Stimulated activated memory B cell treated with anti-CD40 and anti-IgM and Interleukin-4, amounts not matched to agents 10 μg/mL and 1 μg/mL and 100 μg/mL, for 72 hours (primary cell): ENCODE data around the gene FBXW11.
"Not testable (repeated sequence)": the region's sequence is repeated elsewhere in the genome, so short reads cannot be mapped to it uniquely, and the experiment has no call there.

Experiments used
- ATAC-seq: fragments of 150-1000 bp; cut with Tn5 transposase; 2 replicates; pipeline ENCODE4 v1.10.0; 2021
- H3K27ac Mint-ChIP-seq: one replicate; pipeline ENCODE4 v1.8.0; 2022; ENCODE audit warnings: mild to moderate bottlenecking, mixed read lengths
- H3K27me3 Mint-ChIP-seq: one replicate; pipeline ENCODE4 v1.8.0; 2022; ENCODE audit warnings: mixed read lengths
- H3K36me3 Mint-ChIP-seq: one replicate; pipeline ENCODE4 v1.8.0; 2022; ENCODE audit warnings: mixed read lengths
- H3K4me1 Mint-ChIP-seq: one replicate; pipeline ENCODE4 v1.8.0; 2022; ENCODE audit warnings: mixed read lengths
- H3K4me3 Mint-ChIP-seq: one replicate; pipeline ENCODE4 v1.8.0; 2022; ENCODE audit warnings: mild to moderate bottlenecking, moderate library complexity, mixed read lengths
- H3K9me3 Mint-ChIP-seq: one replicate; pipeline ENCODE4 v1.8.0; 2022; ENCODE audit warnings: mixed read lengths

The FBXW11 gene

DNA sequence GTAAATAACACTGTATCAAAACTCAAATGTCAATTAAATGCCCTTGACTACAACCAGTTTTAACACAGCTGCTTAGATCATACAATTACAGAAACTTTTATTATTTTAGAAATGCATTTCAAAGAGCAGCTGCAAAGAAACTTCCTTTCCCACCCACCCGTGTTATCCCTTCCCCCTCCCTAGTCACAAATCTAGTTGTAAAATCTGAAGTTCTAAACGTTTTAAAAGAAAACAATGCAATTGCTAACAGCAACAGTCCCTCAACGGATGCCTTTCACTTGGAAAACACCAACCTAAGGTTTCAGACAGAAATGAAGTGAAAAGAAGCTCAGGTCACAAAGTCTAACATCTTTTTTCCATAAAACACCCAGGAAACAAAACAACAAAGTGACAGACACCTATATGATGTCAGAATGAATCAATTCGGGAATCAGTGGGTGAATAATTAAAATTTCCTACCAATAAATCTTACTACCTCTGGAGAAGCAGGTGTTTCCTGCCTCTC, 100.3 kb downstream of the FBXW11 start:
- Mint-ChIP-seq H3K4me1 (peaks cover 49% of the 10 kb centered on the region), H3K27me3 (no peaks in the 10 kb centered on the region), H3K36me3 (peaks cover 21% of the 10 kb centered on the region), H3K27ac (peak overlapping the region; percentile 14), H3K4me3 (no peak overlapping the region), H3K9me3 (no peaks in the 10 kb centered on the region)
- ATAC-seq = no peak

DNA sequence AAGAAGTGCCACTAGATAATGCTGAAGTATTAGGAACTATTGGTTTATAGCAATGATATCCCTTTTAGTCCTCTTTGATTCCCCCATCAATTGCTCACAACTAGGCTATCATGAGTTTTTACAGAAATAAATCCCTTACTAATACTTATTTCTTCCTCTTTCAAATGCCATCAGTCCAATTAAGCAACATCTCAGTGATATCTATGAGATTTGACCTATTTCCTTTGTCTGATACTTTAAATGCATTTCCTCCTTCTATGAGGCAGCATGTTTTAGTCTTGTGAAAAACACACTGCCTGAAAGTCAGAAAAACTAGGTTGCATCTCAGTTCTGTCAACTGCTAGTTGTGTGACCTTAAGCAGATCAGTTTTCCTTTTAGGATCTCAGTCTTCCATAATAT, 101.6 kb downstream of the FBXW11 start:
- no peak overlapping the region for H3K4me3 Mint-ChIP-seq
- H3K27ac Mint-ChIP-seq = no peak overlapping the region
- peaks cover 30% of the 10 kb centered on the region for H3K36me3 Mint-ChIP-seq
- ATAC-seq = no peak
- no peaks in the 10 kb centered on the region for H3K27me3 Mint-ChIP-seq
- peaks cover 50% of the 10 kb centered on the region for H3K4me1 Mint-ChIP-seq
- no peaks in the 10 kb centered on the region for H3K9me3 Mint-ChIP-seq

DNA sequence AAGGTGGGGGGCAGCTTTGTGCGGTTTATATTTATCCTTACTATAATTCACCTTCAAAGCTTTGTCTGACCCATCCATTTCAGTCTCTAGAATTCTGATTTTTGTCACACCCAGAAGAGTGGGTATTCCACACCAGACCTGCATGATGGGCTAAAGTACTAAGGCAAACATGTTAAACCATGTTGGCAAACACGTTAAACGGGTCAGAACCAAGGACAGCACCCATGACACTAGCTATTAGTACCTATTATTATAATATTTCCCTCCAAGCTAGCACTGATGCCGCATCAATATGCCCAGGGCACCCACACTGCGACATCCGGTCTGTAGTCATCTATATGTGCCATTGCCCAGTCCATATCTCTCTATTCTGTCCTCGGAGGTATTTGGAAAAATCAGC, 104.7 kb downstream of the FBXW11 start:
- H3K9me3 Mint-ChIP-seq = no peaks in the 10 kb centered on the region
- no peak for ATAC-seq
- H3K27me3 Mint-ChIP-seq = no peaks in the 10 kb centered on the region
- no peak overlapping the region for H3K4me3 Mint-ChIP-seq
- peaks cover 48% of the 10 kb centered on the region for H3K4me1 Mint-ChIP-seq
- peaks cover 39% of the 10 kb centered on the region for H3K36me3 Mint-ChIP-seq
- no peak overlapping the region for H3K27ac Mint-ChIP-seq

DNA sequence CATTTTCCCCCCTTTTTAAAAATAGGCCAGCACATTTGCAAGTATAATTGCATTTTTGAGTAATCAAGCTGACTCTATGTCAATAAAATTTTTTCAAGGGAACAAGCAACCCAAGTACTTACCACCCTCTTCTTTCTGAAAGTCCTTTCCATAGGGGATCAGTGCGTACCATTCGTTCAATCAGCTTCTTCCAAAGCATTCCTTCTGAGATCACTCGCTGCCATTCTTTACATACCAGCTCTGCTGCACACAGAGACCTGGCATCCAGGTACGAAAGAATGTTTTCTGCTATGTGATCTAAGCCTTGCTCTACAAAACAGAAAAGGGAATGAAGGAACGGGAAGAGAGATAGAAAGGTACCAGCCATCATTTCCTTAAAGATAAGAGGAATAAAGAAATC, 106.6 kb downstream of the FBXW11 start:
- no peaks in the 10 kb centered on the region for H3K9me3 Mint-ChIP-seq
- H3K4me1 Mint-ChIP-seq = peaks cover 29% of the 10 kb centered on the region
- no peak overlapping the region for H3K4me3 Mint-ChIP-seq
- H3K27me3 Mint-ChIP-seq = no peaks in the 10 kb centered on the region
- peaks cover 42% of the 10 kb centered on the region for H3K36me3 Mint-ChIP-seq
- H3K27ac Mint-ChIP-seq = no peak overlapping the region
- no peak for ATAC-seq

DNA sequence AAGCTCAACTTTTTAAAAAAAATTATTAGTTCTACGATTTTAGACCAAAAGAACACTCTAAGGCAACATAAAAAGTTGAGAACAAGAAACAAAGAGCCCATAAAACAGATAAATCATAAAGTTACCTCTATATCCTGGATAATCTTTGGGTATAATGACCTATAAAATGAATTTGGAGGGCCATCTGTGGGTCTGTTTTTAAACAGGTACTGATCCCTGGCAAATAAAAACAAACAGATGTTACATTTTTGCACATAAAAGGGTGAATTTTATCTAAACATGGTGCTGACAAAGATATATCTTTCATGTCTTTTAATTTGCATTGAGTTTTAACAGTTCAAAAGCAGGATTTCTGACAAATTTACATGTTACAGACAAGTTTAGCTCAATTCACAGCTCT, 107.6 kb downstream of the FBXW11 start:
- no peak overlapping the region for H3K27ac Mint-ChIP-seq

DNA sequence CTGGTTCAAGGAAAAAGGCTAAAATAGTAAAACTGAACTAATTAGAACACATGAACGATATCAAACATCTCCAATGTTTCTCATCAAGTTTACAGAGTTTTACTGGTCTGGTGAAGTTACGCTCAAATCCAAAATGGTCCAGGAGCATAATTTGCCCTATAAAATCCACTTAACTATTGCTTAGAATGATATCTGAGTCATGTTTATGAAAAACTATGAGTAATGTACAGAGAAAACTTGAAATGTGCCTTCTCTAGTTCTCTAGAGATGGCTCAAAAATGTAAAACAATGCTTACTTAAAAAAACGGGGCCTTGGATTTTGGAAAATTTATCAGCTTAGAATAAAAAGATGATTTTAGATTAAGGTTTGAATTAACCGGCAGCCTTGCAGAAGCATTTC, 108.1 kb downstream of the FBXW11 start:
- H3K4me1 Mint-ChIP-seq = peaks cover 24% of the 10 kb centered on the region
- no peaks in the 10 kb centered on the region for H3K27me3 Mint-ChIP-seq
- ATAC-seq = no peak
- peaks cover 44% of the 10 kb centered on the region for H3K36me3 Mint-ChIP-seq
- no peaks in the 10 kb centered on the region for H3K9me3 Mint-ChIP-seq
- no peak overlapping the region for H3K4me3 Mint-ChIP-seq
- H3K27ac Mint-ChIP-seq = no peak overlapping the region

More for the DNA sequence above, 107.6 kb downstream of the FBXW11 start:
- Mint-ChIP-seq H3K9me3 (no peaks in the 10 kb centered on the region), H3K4me3 (no peak overlapping the region), H3K36me3 (peaks cover 47% of the 10 kb centered on the region), H3K27me3 (no peaks in the 10 kb centered on the region), H3K4me1 (peaks cover 29% of the 10 kb centered on the region)
- ATAC-seq = no peak

DNA sequence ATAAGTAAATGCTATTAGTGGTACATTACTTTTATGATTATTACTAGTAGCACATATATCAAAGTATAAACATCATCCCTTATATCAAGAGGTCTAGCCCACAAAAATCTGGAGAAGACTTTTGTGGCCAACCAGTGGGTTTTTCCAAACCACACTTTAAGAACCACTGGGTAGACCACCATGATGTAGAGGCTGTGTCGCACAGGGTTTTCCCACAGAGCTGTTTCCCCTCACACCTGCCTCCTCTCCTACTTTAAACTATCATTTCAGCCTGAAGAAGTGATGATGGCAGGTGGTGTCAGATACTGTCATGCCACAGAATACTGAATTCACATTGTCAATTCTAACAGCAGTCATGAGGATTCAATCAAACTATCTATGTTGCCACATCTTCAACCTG, 109.2 kb downstream of the FBXW11 start:
- Mint-ChIP-seq H3K4me1 (peaks cover 13% of the 10 kb centered on the region), H3K9me3 (no peaks in the 10 kb centered on the region), H3K4me3 (no peak overlapping the region), H3K27ac (no peak overlapping the region), H3K27me3 (no peaks in the 10 kb centered on the region), H3K36me3 (peaks cover 41% of the 10 kb centered on the region)
- ATAC-seq = no peak

DNA sequence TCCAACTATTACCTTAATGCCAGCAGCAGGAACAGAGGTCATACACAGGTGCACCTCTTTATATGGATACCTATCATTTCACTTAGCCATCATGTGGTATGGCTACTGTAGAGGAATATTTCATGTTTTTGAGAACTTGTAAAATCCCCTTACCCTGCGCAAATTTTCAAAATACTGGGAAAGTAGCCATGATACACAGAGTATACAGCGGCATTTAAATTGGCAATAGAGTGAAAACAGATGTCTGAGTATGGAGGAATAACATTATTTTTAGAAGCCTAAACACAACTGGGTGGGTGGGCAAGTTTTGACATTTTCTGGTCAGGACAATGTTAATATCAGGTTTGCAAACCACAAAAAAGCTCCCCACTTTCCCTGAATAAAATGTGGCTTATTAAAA, 111.4 kb downstream of the FBXW11 start:
- Mint-ChIP-seq H3K4me3 (no peak overlapping the region), H3K9me3 (no peaks in the 10 kb centered on the region), H3K4me1 (peaks cover 11% of the 10 kb centered on the region), H3K27ac (no peak overlapping the region), H3K36me3 (peaks cover 47% of the 10 kb centered on the region), H3K27me3 (no peaks in the 10 kb centered on the region)
- ATAC-seq = no peak

DNA sequence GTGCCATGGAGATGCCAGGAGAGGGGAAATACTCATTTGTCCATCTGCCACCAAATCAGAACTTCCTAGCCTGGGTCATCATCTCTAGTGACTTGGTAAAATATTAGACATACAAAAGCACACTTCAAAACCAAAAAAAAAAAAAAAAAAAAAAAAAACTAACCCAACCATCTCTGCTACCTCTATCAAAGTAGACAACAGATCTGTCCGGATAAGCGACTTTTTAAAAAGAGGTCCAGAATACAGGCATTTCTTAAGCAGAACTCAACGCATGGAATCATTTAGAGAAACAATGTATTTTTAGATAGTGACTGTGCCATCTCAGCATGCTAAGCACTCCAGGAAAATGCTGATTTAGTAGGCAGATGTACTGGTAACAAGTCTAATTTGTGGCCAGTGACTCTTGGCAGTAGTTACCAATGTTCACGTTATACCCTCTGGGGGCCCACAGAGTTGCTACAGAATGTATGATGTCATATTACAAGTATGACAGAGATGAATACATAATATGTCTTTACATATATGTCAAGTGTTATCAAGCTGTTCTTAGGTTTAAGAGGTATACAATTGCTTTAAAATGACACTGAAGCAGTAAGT, 113.0 kb downstream of the FBXW11 start:
- H3K4me1 Mint-ChIP-seq = peaks cover 5% of the 10 kb centered on the region
- no peak overlapping the region for H3K27ac Mint-ChIP-seq
- ATAC-seq = no peak
- no peaks in the 10 kb centered on the region for H3K9me3 Mint-ChIP-seq
- peaks cover 48% of the 10 kb centered on the region for H3K36me3 Mint-ChIP-seq
- no peaks in the 10 kb centered on the region for H3K27me3 Mint-ChIP-seq
- H3K4me3 Mint-ChIP-seq = no peak overlapping the region

DNA sequence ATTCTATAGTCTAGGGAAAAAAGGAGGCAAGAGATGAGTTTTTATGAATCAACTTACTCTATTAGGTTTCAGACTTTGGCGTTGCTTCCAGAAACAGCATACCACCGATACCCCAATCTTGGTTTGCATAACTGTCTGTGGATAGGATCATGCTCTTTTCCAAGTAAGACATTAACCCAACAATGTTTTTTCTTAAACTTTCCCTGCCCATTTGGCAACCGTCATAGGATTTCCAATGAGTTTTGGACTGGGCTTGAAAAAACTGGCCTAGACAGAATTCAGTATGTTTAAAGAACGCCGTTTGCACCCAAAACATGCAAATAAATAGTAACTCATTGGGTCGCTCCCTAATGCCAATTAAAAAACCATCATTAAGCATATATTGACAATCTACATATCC, 114.8 kb downstream of the FBXW11 start:
- Mint-ChIP-seq H3K36me3 (peaks cover 54% of the 10 kb centered on the region), H3K4me3 (no peak overlapping the region), H3K27me3 (no peaks in the 10 kb centered on the region), H3K4me1 (no peaks in the 10 kb centered on the region), H3K27ac (no peak overlapping the region), H3K9me3 (no peaks in the 10 kb centered on the region)
- ATAC-seq = no peak

DNA sequence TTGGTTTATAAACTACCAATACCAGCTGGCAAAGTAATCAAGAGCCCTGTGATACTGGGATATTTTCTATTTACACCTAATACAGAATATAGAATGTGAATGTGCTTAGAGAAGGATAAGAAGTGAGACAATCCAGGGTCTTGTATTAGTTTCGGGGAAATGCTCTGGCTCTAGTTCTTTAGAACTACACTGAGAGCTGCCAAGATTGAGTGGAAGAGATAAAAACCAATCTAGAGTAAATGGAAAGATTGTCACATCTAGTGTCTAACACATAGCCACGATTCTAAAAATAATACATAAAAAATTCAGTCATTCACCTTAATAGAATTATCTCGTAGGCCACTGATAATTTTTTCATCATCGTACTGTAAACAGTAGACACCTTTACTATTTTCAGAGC, 115.3 kb downstream of the FBXW11 start:
- Mint-ChIP-seq H3K27ac (peak overlapping the region; percentile 6), H3K4me3 (no peak overlapping the region), H3K27me3 (no peaks in the 10 kb centered on the region), H3K9me3 (no peaks in the 10 kb centered on the region), H3K36me3 (peaks cover 50% of the 10 kb centered on the region), H3K4me1 (no peaks in the 10 kb centered on the region)
- no peak for ATAC-seq

DNA sequence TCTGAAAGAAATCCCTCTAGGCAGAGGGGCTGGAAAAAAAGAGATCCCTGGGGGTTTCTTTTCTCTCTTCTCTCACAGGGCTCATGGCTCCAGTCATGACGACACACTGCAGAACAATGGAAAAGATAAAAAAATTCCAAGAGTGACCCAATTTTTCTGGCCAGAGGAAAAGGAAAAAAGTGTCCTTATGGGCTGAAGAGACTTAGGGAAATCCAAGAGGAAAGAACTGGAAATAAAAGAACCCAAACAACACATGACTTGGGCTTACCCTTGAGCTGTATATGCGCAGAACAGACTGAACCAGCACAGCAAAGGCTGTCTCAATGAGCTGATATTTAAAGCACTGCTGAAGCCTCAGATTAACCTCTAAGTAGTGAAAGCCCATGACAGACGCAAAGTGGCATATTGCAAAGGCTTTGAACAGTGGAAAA, 118.4 kb downstream of the FBXW11 start:
- Mint-ChIP-seq H3K9me3 (no peaks in the 10 kb centered on the region), H3K27ac (no peak overlapping the region), H3K27me3 (no peaks in the 10 kb centered on the region), H3K4me1 (peaks cover 6% of the 10 kb centered on the region), H3K4me3 (no peak overlapping the region), H3K36me3 (peaks cover 63% of the 10 kb centered on the region)
- no peak for ATAC-seq

DNA sequence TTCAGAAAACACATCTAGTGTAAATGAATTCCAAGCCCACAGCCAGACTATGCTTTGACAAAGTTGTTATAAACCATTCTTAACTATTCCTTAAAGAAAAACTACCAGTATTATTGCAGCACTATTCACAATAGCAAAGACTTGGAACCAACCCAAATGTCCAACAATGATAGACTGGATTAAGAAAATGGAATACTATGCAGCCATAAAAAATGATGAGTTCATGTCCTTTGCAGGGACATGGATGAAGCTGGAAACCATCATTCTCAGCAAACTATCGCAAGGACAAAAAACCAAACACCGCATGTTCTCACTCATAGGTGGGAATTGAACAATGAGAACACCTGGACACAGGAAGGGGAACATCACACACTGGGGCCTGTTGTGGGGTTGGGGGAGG, 120.4 kb downstream of the FBXW11 start:
- not testable (repeated sequence) for H3K27ac Mint-ChIP-seq, H3K9me3 Mint-ChIP-seq, H3K4me3 Mint-ChIP-seq, H3K4me1 Mint-ChIP-seq, ATAC-seq, H3K27me3 Mint-ChIP-seq
- H3K36me3 Mint-ChIP-seq = peaks cover 63% of the 10 kb centered on the region

DNA sequence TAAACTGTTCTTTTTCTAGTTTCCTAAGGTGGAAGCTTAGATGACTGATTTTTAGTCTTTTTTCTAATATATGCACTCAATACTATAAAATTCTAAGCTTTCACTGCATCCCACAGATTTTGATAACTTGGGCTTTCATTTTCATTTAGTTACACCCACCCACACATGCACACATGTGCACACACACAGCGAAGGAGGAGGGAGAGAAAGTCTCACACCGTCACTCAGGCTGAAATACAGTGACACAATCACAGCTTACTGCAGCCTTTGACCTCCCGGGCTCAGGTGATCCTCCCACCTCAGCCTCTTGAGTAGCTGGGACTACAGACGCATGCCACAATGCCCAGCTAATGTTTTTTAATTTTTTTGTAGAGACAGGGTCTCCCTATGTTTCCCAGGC, 124.3 kb downstream of the FBXW11 start:
- H3K36me3 Mint-ChIP-seq = peaks cover 48% of the 10 kb centered on the region
- no peaks in the 10 kb centered on the region for H3K9me3 Mint-ChIP-seq
- no peak for ATAC-seq
- no peak overlapping the region for H3K4me3 Mint-ChIP-seq
- H3K4me1 Mint-ChIP-seq = peaks cover 6% of the 10 kb centered on the region
- no peaks in the 10 kb centered on the region for H3K27me3 Mint-ChIP-seq
- H3K27ac Mint-ChIP-seq = no peak overlapping the region

DNA sequence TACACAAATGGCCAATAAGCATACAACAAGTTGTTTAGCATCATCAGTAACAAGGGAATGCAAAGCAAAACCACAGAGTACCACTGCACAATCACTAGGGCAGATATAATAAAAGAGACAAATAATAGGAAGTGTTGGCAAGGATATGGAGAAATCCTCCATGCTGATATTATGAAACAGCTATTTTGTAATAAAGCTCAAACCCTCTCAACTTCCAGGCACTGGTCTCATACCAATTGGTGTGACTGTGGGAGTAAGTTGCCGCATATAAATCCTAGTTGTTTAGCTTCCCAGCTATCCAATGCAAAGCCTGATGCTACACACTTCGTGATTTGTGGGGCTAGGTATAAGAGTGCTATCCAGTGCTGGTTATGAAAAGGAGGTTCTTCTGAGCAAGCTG, 132.2 kb downstream of the FBXW11 start:
- no peak overlapping the region for H3K27ac Mint-ChIP-seq
- no peak overlapping the region for H3K4me3 Mint-ChIP-seq

DNA sequence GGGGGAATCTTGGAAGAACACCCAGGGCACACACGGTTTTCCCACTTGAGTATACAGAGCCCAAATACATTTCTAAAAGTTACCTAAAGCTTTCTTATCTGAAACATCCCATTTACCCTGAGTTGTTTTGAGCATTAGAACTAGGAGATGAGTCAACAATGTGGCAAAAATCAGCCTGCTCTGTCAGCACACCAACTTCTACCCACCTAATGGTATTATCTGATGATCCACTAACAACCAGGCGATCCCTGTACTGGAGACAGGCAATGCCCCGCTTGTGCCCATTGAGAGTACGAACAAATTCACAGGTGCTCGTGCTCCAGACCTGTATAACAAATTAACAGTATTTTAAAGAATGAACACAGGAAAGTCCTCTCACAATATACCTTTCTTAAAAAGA, 133.8 kb downstream of the FBXW11 start:
- Mint-ChIP-seq H3K36me3 (peaks cover 76% of the 10 kb centered on the region), H3K27ac (no peak overlapping the region), H3K4me3 (no peak overlapping the region), H3K4me1 (no peaks in the 10 kb centered on the region), H3K27me3 (no peaks in the 10 kb centered on the region), H3K9me3 (no peaks in the 10 kb centered on the region)
- no peak for ATAC-seq

More for the DNA sequence above, 132.2 kb downstream of the FBXW11 start:
- Mint-ChIP-seq H3K27me3 (no peaks in the 10 kb centered on the region), H3K9me3 (no peaks in the 10 kb centered on the region), H3K36me3 (peaks cover 74% of the 10 kb centered on the region), H3K4me1 (no peaks in the 10 kb centered on the region)
- no peak for ATAC-seq

DNA sequence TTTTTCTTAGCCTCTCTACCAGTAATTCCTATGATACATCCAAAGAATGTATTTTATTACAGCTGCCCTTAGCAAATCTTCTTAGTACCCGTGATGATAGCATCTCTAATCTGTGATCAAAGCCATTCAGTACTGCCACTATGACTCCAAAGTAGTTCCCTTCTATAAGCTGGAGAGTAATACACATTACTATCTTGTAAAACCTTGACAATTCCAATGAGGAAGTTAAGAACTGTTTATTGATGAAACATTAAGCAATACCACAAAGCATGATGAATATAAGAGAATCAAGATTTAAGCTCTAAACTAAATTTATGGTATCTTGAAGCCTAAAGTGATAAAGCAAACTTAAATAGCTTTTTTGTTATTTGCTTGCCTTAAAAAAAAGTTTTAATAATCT, 134.7 kb downstream of the FBXW11 start:
- no peak overlapping the region for H3K27ac Mint-ChIP-seq
- H3K9me3 Mint-ChIP-seq = no peaks in the 10 kb centered on the region
- ATAC-seq = no peak
- no peak overlapping the region for H3K4me3 Mint-ChIP-seq
- no peaks in the 10 kb centered on the region for H3K27me3 Mint-ChIP-seq
- peaks cover 76% of the 10 kb centered on the region for H3K36me3 Mint-ChIP-seq
- H3K4me1 Mint-ChIP-seq = no peaks in the 10 kb centered on the region
